GM12874 (cell line): ENCODE measurements around the gene MRTFA.

Experiments used
- TF ChIP-seq, protein P1 (sequence below): IDR thresholded peaks from 2 replicates; pipeline ENCODE4 v1.5.1; 2011; ENCODE audit warnings: low read depth, mild to moderate bottlenecking, control low read depth, low read length, moderate library complexity; ENCODE audit not compliant: insufficient read depth

MRTFA gene

DNA sequence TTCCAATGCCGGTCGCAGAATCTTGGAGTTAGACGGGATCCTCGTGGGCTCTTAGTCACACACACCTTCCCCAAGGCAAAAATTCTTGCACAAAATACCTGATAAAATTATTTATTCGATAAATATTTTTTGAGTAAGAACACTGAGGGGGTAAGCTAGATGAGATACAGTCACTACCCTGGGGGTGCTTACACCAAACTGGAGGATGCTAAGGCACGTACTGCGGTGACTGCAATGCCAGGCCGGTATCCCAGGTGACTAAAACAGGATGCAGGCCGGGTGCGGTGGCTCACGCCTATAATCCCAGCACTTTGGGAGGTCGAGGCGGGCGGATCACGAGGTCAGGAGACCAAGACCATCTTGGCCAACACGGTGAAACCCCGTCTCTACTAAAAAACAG, 1.7 kb upstream of the MRTFA start:
- TF ChIP-seq, protein P1, sequence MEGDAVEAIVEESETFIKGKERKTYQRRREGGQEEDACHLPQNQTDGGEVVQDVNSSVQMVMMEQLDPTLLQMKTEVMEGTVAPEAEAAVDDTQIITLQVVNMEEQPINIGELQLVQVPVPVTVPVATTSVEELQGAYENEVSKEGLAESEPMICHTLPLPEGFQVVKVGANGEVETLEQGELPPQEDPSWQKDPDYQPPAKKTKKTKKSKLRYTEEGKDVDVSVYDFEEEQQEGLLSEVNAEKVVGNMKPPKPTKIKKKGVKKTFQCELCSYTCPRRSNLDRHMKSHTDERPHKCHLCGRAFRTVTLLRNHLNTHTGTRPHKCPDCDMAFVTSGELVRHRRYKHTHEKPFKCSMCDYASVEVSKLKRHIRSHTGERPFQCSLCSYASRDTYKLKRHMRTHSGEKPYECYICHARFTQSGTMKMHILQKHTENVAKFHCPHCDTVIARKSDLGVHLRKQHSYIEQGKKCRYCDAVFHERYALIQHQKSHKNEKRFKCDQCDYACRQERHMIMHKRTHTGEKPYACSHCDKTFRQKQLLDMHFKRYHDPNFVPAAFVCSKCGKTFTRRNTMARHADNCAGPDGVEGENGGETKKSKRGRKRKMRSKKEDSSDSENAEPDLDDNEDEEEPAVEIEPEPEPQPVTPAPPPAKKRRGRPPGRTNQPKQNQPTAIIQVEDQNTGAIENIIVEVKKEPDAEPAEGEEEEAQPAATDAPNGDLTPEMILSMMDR, result no peak

DNA sequence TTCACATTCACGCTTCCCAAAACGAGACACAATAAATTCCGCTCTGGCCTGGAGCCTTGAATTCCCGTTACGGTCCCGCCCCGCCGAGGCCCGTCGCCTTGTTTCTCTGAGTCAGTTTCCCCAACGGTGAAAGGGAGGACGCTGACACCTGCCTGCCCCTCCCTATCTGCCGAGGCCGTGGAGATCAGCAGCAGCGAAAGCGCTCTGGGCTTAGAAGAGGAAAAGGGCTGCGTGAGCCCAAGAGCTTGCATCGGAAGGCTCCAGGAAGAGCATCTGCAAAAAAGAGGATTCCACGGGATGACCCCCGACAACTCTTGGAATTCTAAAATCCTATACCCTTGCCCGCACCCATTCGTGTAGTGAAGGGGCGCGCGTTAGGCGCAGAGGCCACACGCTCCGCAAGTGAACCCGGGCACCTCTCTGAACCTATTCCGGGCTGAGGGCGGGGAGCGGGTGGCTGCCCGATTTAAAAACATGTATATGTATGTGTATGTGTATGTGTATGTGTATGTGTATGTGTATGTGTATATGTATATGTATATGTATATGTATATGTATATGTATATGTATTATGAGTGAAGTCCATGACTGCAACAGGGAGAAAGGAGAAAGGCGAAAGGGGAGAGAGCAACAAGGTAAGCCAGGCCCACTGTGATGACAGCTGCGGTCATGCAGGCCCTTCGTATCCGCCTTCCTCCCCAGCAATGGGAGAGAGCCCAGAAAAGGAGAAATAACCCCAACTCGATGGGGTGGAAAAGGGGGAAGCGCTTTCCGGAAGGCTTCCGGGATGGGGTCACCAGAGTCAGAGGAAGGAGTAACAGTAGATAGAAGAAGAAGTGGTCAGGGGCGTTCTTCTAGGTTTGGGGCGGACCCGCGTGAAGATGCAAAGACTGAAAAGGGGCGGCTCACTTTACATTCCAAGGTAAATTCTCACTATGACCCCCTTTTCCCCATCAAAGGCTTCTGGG, 948 bp upstream of the MRTFA start:
- TF ChIP-seq, protein P1, result no peak

DNA sequence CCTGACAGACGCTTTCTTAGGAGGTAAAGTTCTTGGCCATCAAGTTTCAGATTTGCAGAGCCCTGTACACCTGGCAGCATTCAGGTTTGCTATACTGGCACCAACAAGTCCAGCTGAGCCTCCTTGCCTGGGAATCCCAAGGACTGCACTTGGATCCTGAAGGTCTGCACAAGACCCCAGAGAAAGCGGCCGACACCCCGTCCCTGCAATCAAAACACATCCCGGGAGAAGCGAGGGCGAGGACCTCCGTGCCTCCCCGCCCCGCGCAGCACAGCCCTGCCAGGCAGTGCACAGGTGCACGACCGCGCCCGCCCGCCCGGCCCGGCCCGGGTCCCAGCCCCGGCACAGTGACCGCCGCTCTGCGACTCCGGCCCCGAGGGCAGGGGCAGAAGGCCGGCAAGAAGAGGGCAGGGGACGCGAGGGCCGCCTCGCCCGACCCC, 559 bp downstream of the MRTFA start:
- TF ChIP-seq, protein P1, result no peak

DNA sequence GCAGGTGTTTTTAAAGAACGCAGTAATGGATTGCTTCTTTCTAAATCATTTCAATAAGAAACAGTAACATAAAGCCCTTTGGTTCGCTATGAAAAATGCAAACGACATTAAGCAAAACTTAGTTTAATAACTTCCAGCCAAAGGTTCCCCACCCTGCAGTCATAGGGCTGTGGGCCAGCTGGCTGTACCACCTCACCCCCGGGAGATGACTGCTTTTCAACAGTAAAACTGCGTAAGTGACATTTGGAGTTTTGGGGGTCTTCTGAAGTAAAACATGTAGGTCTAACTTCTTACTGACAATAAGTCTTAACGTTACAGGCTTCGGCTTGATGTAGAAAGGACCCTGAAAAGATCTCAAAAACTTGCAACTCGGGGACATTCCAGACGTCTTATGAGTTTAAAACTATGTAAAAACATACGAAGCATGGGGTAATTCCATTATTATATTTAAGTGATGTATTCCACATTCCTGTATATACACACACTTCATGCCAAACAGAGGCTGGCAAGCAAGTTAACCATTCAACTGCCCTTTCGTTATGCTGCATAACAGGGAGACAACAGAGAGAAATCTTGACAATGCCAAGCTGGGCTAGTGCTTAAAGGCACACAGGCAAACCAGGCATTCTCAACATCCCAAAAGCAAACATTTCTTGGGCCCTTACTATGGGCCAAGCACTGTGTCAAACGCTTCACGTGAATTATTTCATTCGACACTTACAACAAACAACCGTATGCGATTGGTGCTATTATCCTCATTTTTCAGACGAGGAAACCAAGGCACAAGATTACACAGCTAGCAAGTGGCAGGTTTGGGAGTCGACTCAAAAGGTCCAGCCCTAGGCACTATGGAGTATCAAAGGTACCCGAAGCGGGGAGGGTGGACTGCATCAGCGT, 1.2 kb downstream of the MRTFA start:
- TF ChIP-seq, protein P1, result no peak

DNA sequence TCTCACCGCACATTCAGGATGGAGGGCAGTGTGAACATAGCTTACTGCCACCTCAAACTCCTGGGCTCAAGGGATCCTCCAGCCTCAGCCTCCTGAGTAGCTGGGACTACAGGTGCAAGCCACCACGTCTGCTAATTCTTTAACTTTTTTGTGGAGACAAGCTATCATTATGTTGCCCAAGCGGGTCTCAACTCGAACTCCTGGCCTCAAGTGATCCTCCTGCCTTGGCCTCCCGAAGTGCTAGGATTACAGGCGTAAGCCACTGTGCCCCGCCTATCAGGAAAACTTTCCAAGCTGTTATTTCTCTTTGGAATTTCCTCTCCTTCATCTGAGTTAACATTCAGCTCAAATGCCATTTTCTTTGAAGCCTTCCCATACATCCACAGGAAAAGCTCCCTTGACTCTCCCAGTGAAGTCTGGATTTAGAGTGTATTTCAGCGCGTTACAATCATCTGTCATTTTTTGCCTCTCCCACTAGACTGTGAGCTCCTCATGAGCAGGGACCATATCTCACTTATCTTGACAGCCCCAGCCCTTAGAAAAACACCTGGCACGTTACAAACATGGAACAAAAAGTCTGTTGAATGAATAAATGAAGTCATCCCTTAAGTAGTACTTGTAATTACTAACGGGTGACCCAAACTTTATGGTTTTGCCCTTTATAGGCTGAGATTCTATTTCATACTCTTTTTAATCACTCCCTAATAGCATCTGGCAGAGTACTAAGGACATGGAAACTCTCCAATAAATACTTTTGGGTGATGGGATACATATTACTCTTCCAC, 2.2 kb downstream of the MRTFA start:
- TF ChIP-seq, protein P1, result no peak

- TF ChIP-seq, protein P1, result no peak
Observed at GRCh38 chr22:40633036-40633435, 3.5 kb downstream of the MRTFA start.
